Activated B cell treated with CpG ODN at 0.5 μM for 24 hours (primary cell): ENCODE data around the gene OAT. TPM values are rescaled to one million over a fixed set of nuclear protein-coding genes. Genes with fewer than 3 reads are reported as not detected.

Source experiments
- ATAC-seq: fragments of 200-7000 bp; cut with Tn5 transposase; one replicate; pipeline ENCODE4 v1.10.0; 2021; ENCODE audit warnings: low read depth, mild to moderate bottlenecking, moderate library complexity
- CTCF ChIA-PET: fragments of 350-600 bp; sonication (Branson Sonifier 250); formaldehyde crosslinking; loops from one replicate; lab custom pipeline; 2021; ENCODE audit warnings: antibody characterized with exemption; lab: Charles Lee
- POLR2A ChIA-PET: fragments of 350-600 bp; sonication (Branson Sonifier 250); formaldehyde crosslinking; loops from one replicate; lab custom pipeline; 2021; ENCODE audit warnings: antibody characterized with exemption; lab: Charles Lee
- DNase-seq: peaks from one replicate; pipeline ENCODE4 v3.0.0; 2022
- H3K27ac Mint-ChIP-seq: one replicate; pipeline ENCODE4 v1.8.0; 2020; ENCODE audit warnings: mixed read lengths
- H3K27me3 Mint-ChIP-seq: one replicate; pipeline ENCODE4 v1.8.0; 2021; ENCODE audit warnings: mixed read lengths
- H3K36me3 Mint-ChIP-seq: one replicate; pipeline ENCODE4 v1.8.0; 2021; ENCODE audit warnings: low read depth, mixed read lengths
- H3K4me1 Mint-ChIP-seq: one replicate; pipeline ENCODE4 v1.8.0; 2021; ENCODE audit warnings: mixed read lengths
- H3K4me3 Mint-ChIP-seq: one replicate; pipeline ENCODE4 v1.8.0; 2020; ENCODE audit warnings: mild to moderate bottlenecking, mixed read lengths
- H3K9me3 Mint-ChIP-seq: one replicate; pipeline ENCODE4 v1.8.0; 2020; ENCODE audit warnings: mixed read lengths
- intact Hi-C: fragments of 100-400 bp; cut with micrococcal nuclease; formaldehyde crosslinking; loops from one replicate; pipeline ENCODE4 v1.15.1; 2024
- total RNA-seq: library from RNA; stranded (reverse); gene quantifications from 2 replicates; pipeline ENCODE4 v1.2.3, GENCODE V29; 2022
- TF ChIP-seq, protein P1 (sequence below): fragments of 200-600 bp; IDR thresholded peaks from one replicate; pipeline ENCODE4 v1.8.0; 2022; ENCODE audit warnings: antibody characterized with exemption, mild to moderate bottlenecking

Gene OAT
- total RNA-seq, 1 donor from 2014 or later = 20.1 TPM

DNA sequence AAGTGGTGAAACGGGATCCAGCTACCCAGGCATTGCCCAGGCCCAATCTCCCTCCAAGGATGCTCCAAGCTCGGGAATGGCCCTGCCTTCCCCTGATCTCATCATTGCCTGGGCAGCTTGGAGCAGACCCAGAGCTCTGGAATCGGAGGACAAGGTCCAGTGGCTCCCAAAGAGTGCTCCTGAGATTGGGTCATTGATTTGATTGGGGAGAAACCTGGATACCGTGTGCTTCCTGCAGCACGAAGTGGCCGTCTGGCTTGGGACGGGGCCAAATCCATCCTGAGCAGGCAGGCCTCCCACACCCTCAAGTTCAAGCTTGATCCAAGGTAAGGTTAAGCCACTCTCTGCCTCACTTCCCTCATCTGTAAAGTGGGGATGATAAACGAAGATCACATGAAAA lies 69.9 kb downstream of the OAT start:
- CTCF ChIA-PET = no interaction called here
- POLR2A ChIA-PET = no interaction called here
- DNase-seq (no peak), ATAC-seq (no peak)
- H3K27ac Mint-ChIP-seq = no peak overlapping the region
- H3K27me3 Mint-ChIP-seq = no peaks in the 10 kb centered on the region
- H3K9me3 Mint-ChIP-seq = no peaks in the 10 kb centered on the region
- no peaks in the 10 kb centered on the region for H3K4me1 Mint-ChIP-seq
- no peak overlapping the region for H3K4me3 Mint-ChIP-seq
- TF ChIP-seq, protein P1, sequence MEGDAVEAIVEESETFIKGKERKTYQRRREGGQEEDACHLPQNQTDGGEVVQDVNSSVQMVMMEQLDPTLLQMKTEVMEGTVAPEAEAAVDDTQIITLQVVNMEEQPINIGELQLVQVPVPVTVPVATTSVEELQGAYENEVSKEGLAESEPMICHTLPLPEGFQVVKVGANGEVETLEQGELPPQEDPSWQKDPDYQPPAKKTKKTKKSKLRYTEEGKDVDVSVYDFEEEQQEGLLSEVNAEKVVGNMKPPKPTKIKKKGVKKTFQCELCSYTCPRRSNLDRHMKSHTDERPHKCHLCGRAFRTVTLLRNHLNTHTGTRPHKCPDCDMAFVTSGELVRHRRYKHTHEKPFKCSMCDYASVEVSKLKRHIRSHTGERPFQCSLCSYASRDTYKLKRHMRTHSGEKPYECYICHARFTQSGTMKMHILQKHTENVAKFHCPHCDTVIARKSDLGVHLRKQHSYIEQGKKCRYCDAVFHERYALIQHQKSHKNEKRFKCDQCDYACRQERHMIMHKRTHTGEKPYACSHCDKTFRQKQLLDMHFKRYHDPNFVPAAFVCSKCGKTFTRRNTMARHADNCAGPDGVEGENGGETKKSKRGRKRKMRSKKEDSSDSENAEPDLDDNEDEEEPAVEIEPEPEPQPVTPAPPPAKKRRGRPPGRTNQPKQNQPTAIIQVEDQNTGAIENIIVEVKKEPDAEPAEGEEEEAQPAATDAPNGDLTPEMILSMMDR = no peak
- intact Hi-C loops = no loop called here
- no peaks in the 10 kb centered on the region for H3K36me3 Mint-ChIP-seq

DNA sequence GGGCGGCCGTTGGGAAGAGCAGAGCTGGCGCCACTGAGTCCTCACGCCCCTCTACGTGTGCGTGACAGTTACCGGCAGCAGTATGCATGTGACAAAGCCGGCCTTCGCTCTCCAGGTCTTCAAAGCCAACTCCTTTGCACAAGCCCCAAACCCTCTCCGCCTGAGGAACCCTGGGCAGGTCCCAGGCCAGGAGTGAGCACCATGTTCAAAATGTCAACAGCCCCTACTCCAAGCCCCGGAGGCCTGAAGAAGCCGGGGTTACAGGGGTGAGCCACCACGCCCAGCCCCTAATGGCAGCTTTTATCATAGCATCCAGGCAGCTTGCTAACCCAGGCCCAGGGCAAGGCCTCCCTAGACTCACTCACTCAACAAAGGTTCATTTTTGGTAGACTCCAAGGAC lies 70.8 kb downstream of the OAT start:
- Mint-ChIP-seq H3K9me3 (no peaks in the 10 kb centered on the region), H3K27me3 (no peaks in the 10 kb centered on the region), H3K36me3 (no peaks in the 10 kb centered on the region), H3K4me3 (no peak overlapping the region), H3K4me1 (no peaks in the 10 kb centered on the region), H3K27ac (no peak overlapping the region)
- intact Hi-C loops = no loop called here
- ChIA-PET CTCF (no interaction called here), POLR2A (no interaction called here)
- TF ChIP-seq, protein P1 = no peak
- ATAC-seq (no peak), DNase-seq (no peak)

Other genes with a start within 250 kb of the OAT start
- gene NKX1-2, start 31.1 kb upstream of the OAT start, total RNA-seq = not detected in 2 replicates
- gene LHPP, start 42.9 kb upstream of the OAT start, total RNA-seq = 21.0 and 22.9 TPM in 2 replicates